Stomach (tissue), 4 donors: ENCODE data around the gene TEX51.

Source experiments
- EP300 ChIP-seq: sonication (generic); formaldehyde crosslinking; IDR thresholded peaks from one replicate; pipeline ENCODE4 v1.6.1; 2017; ENCODE audit warnings: antibody characterized with exemption
- POLR2A ChIP-seq, 4 donors: fragments of 450-650 bp; IDR thresholded peaks; one replicate each; pipeline ENCODE4 v1.6.1; 2016; ENCODE audit warnings: antibody characterized with exemption in 4 of 4, control low read depth in 2 of 4, mild to moderate bottlenecking in 1 of 4, moderate library complexity in 1 of 4
- POLR2AphosphoS5 ChIP-seq, 3 donors: sonication (generic); formaldehyde crosslinking; IDR thresholded peaks; one replicate each; pipeline ENCODE4 v1.6.1; 2016; ENCODE audit warnings: antibody characterized with exemption in 3 of 3
- TF ChIP-seq, protein P1 (sequence below), 7 experiments: fragments of 450-650 bp in 4 of 7; fragments of 200-600 bp in 3 of 7; sonication (generic) in 3 of 7; IDR thresholded peaks; one replicate each; pipeline ENCODE4 v1.5.1; 2016 to 2019; ENCODE audit warnings: antibody characterized with exemption in 7 of 7, control low read depth in 2 of 7, mild to moderate bottlenecking in 1 of 7

DNA sequence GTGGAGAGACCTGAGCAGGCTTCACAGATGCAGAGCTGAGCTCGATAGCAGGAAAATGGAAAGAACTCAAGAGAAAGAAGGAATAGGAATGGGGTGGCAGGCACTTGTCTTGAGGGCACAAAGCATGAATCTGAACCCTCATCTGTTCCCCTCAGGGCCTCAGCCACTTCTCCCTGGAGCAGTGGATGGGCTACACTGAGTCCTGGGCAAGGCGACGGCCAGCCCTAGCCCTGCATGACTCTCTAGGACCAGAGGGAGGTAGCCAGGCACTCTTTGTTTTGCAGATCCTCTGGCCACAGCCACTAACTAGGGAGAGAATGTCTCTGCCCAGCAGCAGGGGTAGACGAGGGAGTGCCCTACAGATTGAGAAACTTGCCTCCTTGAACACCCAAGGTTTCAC lies 3.4 kb upstream of the TEX51 start:
- TF ChIP-seq, protein P1, sequence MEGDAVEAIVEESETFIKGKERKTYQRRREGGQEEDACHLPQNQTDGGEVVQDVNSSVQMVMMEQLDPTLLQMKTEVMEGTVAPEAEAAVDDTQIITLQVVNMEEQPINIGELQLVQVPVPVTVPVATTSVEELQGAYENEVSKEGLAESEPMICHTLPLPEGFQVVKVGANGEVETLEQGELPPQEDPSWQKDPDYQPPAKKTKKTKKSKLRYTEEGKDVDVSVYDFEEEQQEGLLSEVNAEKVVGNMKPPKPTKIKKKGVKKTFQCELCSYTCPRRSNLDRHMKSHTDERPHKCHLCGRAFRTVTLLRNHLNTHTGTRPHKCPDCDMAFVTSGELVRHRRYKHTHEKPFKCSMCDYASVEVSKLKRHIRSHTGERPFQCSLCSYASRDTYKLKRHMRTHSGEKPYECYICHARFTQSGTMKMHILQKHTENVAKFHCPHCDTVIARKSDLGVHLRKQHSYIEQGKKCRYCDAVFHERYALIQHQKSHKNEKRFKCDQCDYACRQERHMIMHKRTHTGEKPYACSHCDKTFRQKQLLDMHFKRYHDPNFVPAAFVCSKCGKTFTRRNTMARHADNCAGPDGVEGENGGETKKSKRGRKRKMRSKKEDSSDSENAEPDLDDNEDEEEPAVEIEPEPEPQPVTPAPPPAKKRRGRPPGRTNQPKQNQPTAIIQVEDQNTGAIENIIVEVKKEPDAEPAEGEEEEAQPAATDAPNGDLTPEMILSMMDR (IDR thresholded peaks at IDR 0.05), result no peak
- no peak for TF ChIP-seq POLR2AphosphoS5 (IDR thresholded peaks at IDR 0.05)
- TF ChIP-seq EP300, result no peak
- TF ChIP-seq POLR2A (IDR thresholded peaks at IDR 0.05), result no peak
